Measurements from ENCODE around the gene KRT13.

GRCh38 chr17:41528959-41529353 is 23.5 kb upstream of the KRT13 start:
- TF ChIP-seq EP300 (IDR thresholded peaks at IDR 0.05; ENCODE audit: borderline replicate concordance in 1 of 2, control insufficient read depth in 1 of 2, low read depth in 2 of 2, low read length in 2 of 2) (no peak), RAD21 (IDR thresholded peaks at IDR 0.05; ENCODE audit: insufficient read depth, low read depth, low read length) (no peak), HCFC1 (IDR thresholded peaks at IDR 0.05; ENCODE audit: low read length) (no peak), EZH2 (IDR thresholded peaks at IDR 0.05; ENCODE audit: borderline replicate concordance, control insufficient read depth, low read depth, low read length) (no peak), POLR2A (IDR thresholded peaks at IDR 0.05; ENCODE audit: low read depth, low read length) (no peak), MAX (IDR thresholded peaks at IDR 0.05; ENCODE audit: low read depth, low read length) (no peak), CTCF (IDR thresholded peaks at IDR 0.05 in 2 of 3, conservative IDR thresholded peaks at IDR 0.05 in 1 of 3; ENCODE audit: control insufficient read depth in 2 of 3, extremely low read depth in 1 of 3, insufficient read depth in 1 of 3, low read depth in 3 of 3, low read length in 3 of 3) (no peak), PBX3 (IDR thresholded peaks at IDR 0.05; ENCODE audit: insufficient replicate concordance, low read depth, low read length) (no peak), PML (IDR thresholded peaks at IDR 0.05; ENCODE audit: low read length) (no peak), EED (IDR thresholded peaks at IDR 0.05; ENCODE audit: low read depth) (no peak), TBL1XR1 (IDR thresholded peaks at IDR 0.05; ENCODE audit: low read depth, low read length) (no peak), YY1 (IDR thresholded peaks at IDR 0.05; ENCODE audit: low read depth, low read length) (no peak), TCF12 (IDR thresholded peaks at IDR 0.05; ENCODE audit: low read depth, low read length) (no peak), ZBTB33 (IDR thresholded peaks at IDR 0.05) (no peak)
